ENCODE data around the gene AK2.

Gene AK2

DNA sequence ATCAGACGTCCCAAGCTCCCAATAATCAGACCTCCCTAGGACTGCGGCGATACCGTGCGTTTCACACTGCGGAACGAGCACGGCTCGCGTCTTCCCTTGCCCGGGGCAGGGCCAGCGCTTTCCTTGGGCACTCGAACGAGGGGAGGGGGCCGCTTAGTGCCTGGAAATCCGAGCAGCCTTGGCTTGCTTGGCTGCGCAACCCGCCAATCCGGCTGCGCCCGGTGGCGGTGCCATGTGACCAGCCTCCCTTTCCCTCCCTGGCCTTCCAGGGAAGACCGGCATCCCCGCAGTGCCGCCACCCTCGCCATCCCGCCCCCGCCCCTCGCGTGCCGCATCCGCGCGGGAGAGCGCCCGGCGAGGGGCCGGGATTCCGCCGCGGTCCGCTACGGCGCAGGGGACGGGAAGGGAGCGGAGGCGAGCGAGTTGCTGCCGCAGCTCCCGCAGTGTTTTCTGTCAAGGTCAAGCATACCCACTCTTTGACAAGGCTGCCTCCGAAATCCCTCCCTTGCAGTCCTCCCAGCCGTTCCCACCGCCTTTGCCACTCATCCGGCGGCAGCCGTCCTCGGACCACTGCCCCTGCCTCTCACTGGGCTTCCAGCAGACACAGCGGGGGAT is 63.8 kb downstream of the AK2 start:
- DNase-seq (ENCODE audit: low spot score), result peak; percentile 75

- no peak for DNase-seq (ENCODE audit: low spot score)
These were observed 65.1 kb downstream of the AK2 start for GRCh38 chr1:32971576-32971975.

- DNase-seq (ENCODE audit: low spot score), result no peak
These were observed 65.5 kb downstream of the AK2 start for GRCh38 chr1:32971156-32971555.

DNA sequence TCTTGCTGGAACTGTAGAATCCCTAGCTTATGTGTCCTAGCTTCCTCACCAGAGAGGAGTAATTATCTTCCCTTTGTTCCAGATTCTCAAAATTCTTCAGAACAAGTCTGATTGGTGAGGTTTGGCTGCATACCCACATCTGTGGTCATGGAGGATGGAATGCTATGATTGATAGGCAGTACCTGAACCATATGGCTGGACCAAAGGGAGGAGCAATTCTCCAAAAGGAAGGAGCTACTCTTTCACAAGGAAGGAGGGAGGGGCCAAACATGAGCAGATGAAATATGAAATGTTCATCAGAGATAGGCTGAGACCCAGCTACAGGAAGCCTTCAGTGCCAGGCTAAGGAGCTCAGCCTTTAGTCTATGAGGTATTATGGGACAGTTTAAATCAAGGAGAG is 67.1 kb downstream of the AK2 start:
- DNase-seq (ENCODE audit: low spot score), result no peak

GRCh38 chr1:32967888-32968568 is 68.7 kb downstream of the AK2 start:
- no peak for DNase-seq (ENCODE audit: low spot score)

DNA sequence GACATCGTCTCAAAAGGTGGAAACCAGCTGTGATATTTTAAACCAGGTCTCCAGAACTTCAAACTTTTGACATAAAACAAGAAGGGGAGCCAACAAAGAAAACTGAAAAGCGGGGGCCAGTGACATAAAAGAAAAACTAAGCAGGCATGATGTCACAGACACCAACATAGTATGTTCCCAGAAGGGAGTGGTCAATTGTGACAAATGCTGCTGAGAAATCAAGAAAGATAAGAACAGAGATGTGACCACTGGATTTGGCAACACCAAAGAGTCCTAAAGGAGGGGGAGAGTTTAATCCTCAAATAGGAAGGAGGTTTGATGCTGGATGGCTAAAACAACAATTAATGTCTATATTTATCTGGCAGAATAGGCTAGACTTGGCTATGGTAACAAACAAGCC is 69.8 kb downstream of the AK2 start:
- DNase-seq (ENCODE audit: low spot score), result no peak

GRCh38 chr1:32965251-32965747 is 71.4 kb downstream of the AK2 start:
- no peak for DNase-seq (ENCODE audit: low spot score)

DNA sequence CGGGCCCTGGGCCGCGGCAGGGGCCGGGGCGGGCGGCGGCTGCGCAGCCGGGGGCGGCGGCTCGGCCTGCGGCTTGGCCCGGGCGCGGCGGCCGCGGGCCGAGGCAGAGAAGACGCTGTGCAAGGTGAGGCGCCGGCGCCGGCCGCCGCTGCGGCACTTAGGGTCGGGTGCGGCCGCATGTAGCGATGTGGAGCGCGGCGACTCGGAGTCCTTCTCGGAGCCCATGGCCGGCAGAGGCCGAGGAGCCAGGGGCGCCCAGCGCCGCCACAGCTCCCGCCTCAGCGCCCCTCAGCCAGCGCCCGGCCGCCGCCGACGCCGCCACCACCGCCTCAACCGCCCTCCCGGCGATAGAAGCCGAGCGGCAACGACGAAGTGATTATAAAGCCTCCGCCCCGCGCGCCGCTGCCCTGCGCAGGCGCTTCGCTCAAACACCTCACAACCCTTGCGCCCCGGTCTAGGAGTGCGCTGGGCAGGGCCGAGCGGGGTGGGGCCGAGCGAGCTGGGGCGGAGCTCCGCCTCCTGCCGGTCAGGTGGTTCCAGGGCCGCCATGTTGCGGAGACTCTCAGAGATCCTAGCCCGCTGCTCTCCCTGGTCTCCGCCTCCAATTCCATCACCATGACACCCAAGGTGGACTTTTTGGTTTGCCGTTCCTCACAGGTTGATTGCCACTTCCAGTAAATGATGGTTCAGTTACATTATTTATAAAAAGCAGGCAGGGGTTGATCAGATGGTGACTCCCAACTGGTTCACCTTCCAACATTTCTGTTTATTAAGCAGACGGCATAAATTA is 72.0 kb downstream of the AK2 start, which contains the start of gene RNF19B:
Gene RNF19B (minus strand): TSS at position 349 of the 790 bp plus-strand sequence. CDS start 124 bp downstream, at position 225.
- peak; percentile 96 for DNase-seq (ENCODE audit: low spot score)

GRCh38 chr1:32963746-32964460 is 72.8 kb downstream of the AK2 start:
- peak; percentile 38 for DNase-seq (ENCODE audit: low spot score)

DNA sequence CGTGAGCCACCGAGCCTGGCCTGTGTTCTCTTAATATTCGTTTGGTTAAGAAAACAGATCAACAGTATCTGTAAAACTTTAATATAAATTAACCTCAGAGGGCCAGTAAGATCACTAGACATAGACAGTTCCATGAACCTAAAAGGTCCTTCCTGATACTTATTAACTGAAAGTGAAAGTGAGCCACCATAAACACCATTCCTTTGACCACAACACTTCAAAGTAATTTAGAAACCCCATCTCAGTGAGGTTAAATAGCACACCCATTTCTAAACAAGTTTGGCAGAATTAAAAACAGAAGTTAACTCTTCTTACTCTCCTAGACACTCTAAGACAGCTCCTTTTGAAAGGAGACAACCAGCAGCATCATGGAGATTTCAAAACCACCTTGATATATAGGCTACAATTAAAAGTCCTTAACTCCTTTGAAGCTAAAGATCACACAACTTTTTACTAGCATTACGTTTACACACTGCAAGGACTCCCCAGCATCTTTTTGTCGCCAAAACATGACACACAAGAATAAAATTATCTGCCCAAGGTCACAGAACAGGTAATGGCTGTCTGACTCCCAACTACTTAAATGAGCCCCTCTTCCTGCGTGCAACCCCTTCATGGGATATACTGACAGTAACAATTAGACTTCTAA is 74.3 kb downstream of the AK2 start:
- DNase-seq (ENCODE audit: low spot score), result no peak

DNA sequence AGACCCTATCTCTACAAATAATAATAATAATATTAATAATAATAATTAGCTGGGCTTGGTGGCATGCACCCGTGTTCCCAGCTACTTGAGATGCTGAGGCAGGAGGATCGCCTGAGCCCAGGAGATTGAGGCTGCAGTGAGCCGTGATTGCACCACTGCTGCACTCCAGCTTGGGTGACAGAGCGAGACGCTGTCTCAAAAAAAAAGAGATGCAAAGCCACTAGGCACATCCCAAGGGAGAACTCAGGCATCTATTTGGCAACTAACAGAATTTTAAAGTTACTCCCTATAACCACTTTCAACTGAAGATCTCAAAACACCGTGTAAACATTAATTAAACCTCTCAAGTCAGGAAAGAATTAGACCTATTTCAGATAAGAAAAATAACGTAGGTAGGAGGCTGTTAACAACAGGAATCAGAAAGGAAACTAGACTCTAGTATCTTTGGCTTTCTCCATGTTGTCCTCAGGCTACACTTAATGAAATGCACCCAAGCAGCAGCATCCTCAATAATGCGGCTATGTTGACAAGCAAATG is 75.8 kb downstream of the AK2 start:
- no peak for DNase-seq (ENCODE audit: low spot score)

DNA sequence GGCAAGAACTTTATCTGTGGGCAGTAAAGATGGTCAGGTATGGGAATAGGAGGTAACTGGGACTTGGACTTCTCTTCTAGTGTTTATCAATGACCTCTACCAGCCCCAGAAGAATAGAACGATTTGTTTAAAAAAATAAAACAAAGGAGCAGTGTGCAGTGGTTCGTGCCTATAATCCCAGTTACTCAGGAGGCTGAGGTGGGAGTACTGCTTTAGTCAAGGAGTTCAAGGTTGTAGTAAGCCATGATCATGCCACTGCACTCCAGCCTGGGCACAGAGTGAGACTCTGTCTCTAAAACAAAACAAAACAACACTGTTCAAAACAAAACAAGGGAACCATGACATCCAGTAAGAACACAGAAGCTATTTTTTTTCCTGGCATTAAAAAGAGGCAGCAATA is 76.3 kb downstream of the AK2 start:
- DNase-seq (ENCODE audit: low spot score), result no peak

DNA sequence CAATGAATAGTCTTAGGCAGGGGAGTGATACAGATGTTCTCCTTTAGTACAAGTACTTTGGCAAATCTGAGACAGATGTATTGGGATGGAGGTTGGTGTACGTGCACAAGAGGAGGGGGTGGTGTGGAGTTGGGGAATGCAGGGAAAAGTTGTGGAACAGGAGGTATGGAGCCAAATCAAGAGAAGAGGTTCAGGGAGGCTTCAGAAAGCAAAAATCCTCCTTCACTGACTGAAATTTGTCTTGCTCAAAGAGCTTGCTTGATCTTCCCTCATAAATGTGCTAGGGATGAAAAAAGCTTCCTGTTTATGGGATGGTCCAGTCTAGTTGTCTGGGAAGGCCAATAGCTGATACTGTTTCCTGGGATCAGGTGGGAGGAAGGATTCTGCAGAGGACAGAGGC is 77.9 kb downstream of the AK2 start:
- DNase-seq (ENCODE audit: low spot score), result no peak
